HepG2 (cell line): ENCODE results near the gene SHANK3. TPM values are rescaled to one million over a fixed set of nuclear protein-coding genes. Genes with fewer than 3 reads are reported as not detected.
A peak's percentile ranks its signal among the peaks of the same experiment; 100 is the strongest.
"Not testable (repeated sequence)": the region's sequence is repeated elsewhere in the genome, so short reads cannot be mapped to it uniquely, and the experiment has no call there.

Experiments used
- EP300 ChIP-seq, 3 experiments: sonication (generic) in 1 of 3; formaldehyde crosslinking in 1 of 3; IDR thresholded peaks; 2 replicates each; pipeline versions ENCODE4 v1.5.1 to v1.6.1; 2011 to 2020; ENCODE audit warnings: low read depth in 2 of 3, low read length in 2 of 3, borderline replicate concordance in 1 of 3, improper control_type of control experiment in 1 of 3, mild to moderate bottlenecking in 1 of 3, missing genetic modification reagents in 1 of 3, moderate library complexity in 1 of 3
- FOXA1 ChIP-seq, 2 experiments: fragments of 450-650 bp in 1 of 2; sonication (generic) in 1 of 2; formaldehyde crosslinking in 1 of 2; IDR thresholded peaks; 2 replicates each; pipeline versions ENCODE4 v1.4.0 to v1.6.1; 2016 to 2020; ENCODE audit warnings: missing genetic modification reagents in 1 of 2
- FOXA3 ChIP-seq: IDR thresholded peaks from 2 replicates; pipeline ENCODE4 v1.6.1; 2016; ENCODE audit warnings: missing genetic modification reagents, missing compliant biosample characterization
- FOXP4 ChIP-seq: sonication (generic); formaldehyde crosslinking; IDR thresholded peaks from 2 replicates; pipeline ENCODE4 v1.4.0; 2020; ENCODE audit warnings: missing genetic modification reagents
- GFI1 ChIP-seq: sonication (generic); formaldehyde crosslinking; IDR thresholded peaks from 2 replicates; pipeline ENCODE4 v1.5.0; 2020; ENCODE audit warnings: missing genetic modification reagents, mild to moderate bottlenecking, borderline replicate concordance
- HMGXB4 ChIP-seq, 2 experiments: sonication (generic) in 1 of 2; formaldehyde crosslinking in 1 of 2; IDR thresholded peaks; 2 replicates each; pipeline versions ENCODE4 v1.4.0 to v1.6.1; 2018 to 2020; ENCODE audit warnings: missing genetic modification reagents in 2 of 2, borderline replicate concordance in 1 of 2, low read depth in 1 of 2, mild to moderate bottlenecking in 1 of 2, missing biosample characterization in 1 of 2
- HNF4A ChIP-seq: sonication (generic); formaldehyde crosslinking; IDR thresholded peaks from 2 replicates; pipeline ENCODE4 v1.4.0; 2020; ENCODE audit warnings: missing genetic modification reagents
- HNF4G ChIP-seq, 2 experiments: sonication (generic) in 1 of 2; formaldehyde crosslinking in 1 of 2; IDR thresholded peaks; 2 replicates each; pipeline versions ENCODE4 v1.4.0 to v1.6.1; 2011 to 2020; ENCODE audit warnings: borderline replicate concordance in 2 of 2, low read depth in 2 of 2, mild to moderate bottlenecking in 2 of 2, low read length in 1 of 2, missing genetic modification reagents in 1 of 2, moderate library complexity in 1 of 2
- IRX3 ChIP-seq: sonication (generic); formaldehyde crosslinking; IDR thresholded peaks from 2 replicates; pipeline ENCODE4 v1.8.1; 2023; ENCODE audit warnings: mild to moderate bottlenecking, low read depth, missing genetic modification reagents, borderline replicate concordance
- NR2F1 ChIP-seq, 2 experiments: fragments of 450-650 bp in 1 of 2; formaldehyde crosslinking in 1 of 2; IDR thresholded peaks; 2 replicates each; pipeline versions ENCODE4 v1.5.0 to v1.6.1; 2016 to 2020; ENCODE audit warnings: mild to moderate bottlenecking in 1 of 2, missing compliant biosample characterization in 1 of 2, missing genetic modification reagents in 1 of 2, moderate library complexity in 1 of 2
- NR2F2 ChIP-seq: IDR thresholded peaks from 2 replicates; pipeline ENCODE4 v1.6.1; 2012; ENCODE audit warnings: low read depth, inconsistent platforms, borderline replicate concordance
- NR2F6 ChIP-seq, 2 experiments: IDR thresholded peaks; 2 replicates each; pipeline ENCODE4 v1.6.1; 2016; ENCODE audit warnings: antibody characterized with exemption in 1 of 2, mild to moderate bottlenecking in 1 of 2
- PHF21A ChIP-seq: sonication (generic); formaldehyde crosslinking; IDR thresholded peaks from 2 replicates; pipeline ENCODE4 v1.5.0; 2020; ENCODE audit warnings: mild to moderate bottlenecking, missing genetic modification reagents
- SP4 ChIP-seq: sonication (generic); formaldehyde crosslinking; IDR thresholded peaks from 2 replicates; pipeline ENCODE4 v1.8.1; 2023; ENCODE audit warnings: mild to moderate bottlenecking, missing genetic modification reagents
- ZNF232 ChIP-seq: sonication (generic); formaldehyde crosslinking; IDR thresholded peaks from 2 replicates; pipeline ENCODE4 v1.4.0; 2020; ENCODE audit warnings: missing genetic modification reagents, borderline replicate concordance
- ZNF292 ChIP-seq: sonication (generic); formaldehyde crosslinking; IDR thresholded peaks from 2 replicates; pipeline ENCODE4 v1.8.1; 2022; ENCODE audit warnings: mild to moderate bottlenecking, low read depth, missing genetic modification reagents, borderline replicate concordance
- ZNF766 ChIP-seq: sonication (generic); formaldehyde crosslinking; IDR thresholded peaks from 2 replicates; pipeline ENCODE4 v1.5.0; 2020; ENCODE audit warnings: missing genetic modification reagents, borderline replicate concordance
- polyA plus RNA-seq, 8 experiments: library from polyadenylated mRNA; depleted of rRNA in 3 of 8; stranded (reverse) in 7 of 8; unstranded in 1 of 8; fragments of >200 nt; fragmentation: Illumina TruSeq in 4 of 8; extraction: Trizol in 4 of 8; gene quantifications; 2 replicates each; pipeline versions ENCODE4 v1.2.1 to v1.2.3, GENCODE V29; 2011 to 2016; ENCODE audit warnings: low read depth in 4 of 8, missing spikeins in 1 of 8, mixed read lengths in 1 of 8; ENCODE audit not compliant: insufficient read depth in 1 of 8
- total RNA-seq, 5 experiments: library from RNA; depleted of rRNA; stranded (reverse); fragments of >200 nt; fragmentation: Illumina TruSeq; extraction: Trizol; gene quantifications; 2 replicates each; pipeline ENCODE4 v1.2.3, GENCODE V29; 2016; ENCODE audit warnings: low read depth in 1 of 5
- TF ChIP-seq, protein P1 (sequence below): sonication (generic); formaldehyde crosslinking; IDR thresholded peaks from 2 replicates; pipeline ENCODE4 v1.4.0; 2020; ENCODE audit warnings: mild to moderate bottlenecking, missing genetic modification reagents

Gene SHANK3
- total and polyA plus RNA-seq, 2 of the 13 experiments (the other 11 are each of a cell fraction or from before 2014, with no cell fraction given) = 2.9 to 4.6 TPM

- not testable (repeated sequence) for TF ChIP-seq FOXA1 (IDR thresholded peaks at IDR 0.05); EP300 (CRISPR knock-in tag; IDR thresholded peaks at IDR 0.05; ENCODE audit: borderline replicate concordance); HNF4G (CRISPR knock-in tag; IDR thresholded peaks at IDR 0.05; ENCODE audit: borderline replicate concordance, low read depth)
- TF ChIP-seq FOXA1 (CRISPR knock-in tag; IDR thresholded peaks at IDR 0.05) (peak; percentile 23; the same call in 1 of the 2 replicates), FOXP4 (CRISPR knock-in tag) (peak; percentile 44), ZNF766 (CRISPR knock-in tag) (peak; percentile 98), ZNF292 (peak; percentile 27; the same call in 1 of the 2 replicates), NR2F1 (CRISPR knock-in tag; IDR thresholded peaks at IDR 0.05) (peak; percentile 47 to 48; a peak in 2 of 4 replicates), NR2F6 (IDR thresholded peaks at IDR 0.05) (peak; percentile 69), NR2F6 (CRISPR knock-in tag; IDR thresholded peaks at IDR 0.05) (peak; percentile 77), IRX3 (0 out of 2 replicates have a peak, but pooled peaks have one; percentile 35), HNF4A (CRISPR knock-in tag) (peak; percentile 84), GFI1 (CRISPR knock-in tag) (peak; percentile 82), EP300 (IDR thresholded peaks at IDR 0.05; ENCODE audit: low read depth in 2 of 2, low read length in 2 of 2) (peak in 1 of 2 experiments; percentile 58; a peak in 1 of 4 replicates), FOXA3 (peak; percentile 56; the same call in 1 of the 2 replicates), NR2F2 (peak; percentile 58; the same call in 1 of the 2 replicates), PHF21A (peak; percentile 45; the same call in 1 of the 2 replicates), SP4 (CRISPR knock-in tag) (0 out of 2 replicates have a peak, but pooled peaks have one; percentile 30), HNF4G (IDR thresholded peaks at IDR 0.05; ENCODE audit: borderline replicate concordance, low read depth, low read length) (peak; percentile 33; the same call in 1 of the 2 replicates), HMGXB4 (CRISPR knock-in tag; IDR thresholded peaks at IDR 0.05; ENCODE audit: borderline replicate concordance in 1 of 2, low read depth in 1 of 2) (0 out of 4 replicates have a peak, but pooled peaks of 1 of the 2 experiments have one; percentile 18), ZNF232 (CRISPR knock-in tag) (peak; percentile 98)
- TF ChIP-seq, protein P1, sequence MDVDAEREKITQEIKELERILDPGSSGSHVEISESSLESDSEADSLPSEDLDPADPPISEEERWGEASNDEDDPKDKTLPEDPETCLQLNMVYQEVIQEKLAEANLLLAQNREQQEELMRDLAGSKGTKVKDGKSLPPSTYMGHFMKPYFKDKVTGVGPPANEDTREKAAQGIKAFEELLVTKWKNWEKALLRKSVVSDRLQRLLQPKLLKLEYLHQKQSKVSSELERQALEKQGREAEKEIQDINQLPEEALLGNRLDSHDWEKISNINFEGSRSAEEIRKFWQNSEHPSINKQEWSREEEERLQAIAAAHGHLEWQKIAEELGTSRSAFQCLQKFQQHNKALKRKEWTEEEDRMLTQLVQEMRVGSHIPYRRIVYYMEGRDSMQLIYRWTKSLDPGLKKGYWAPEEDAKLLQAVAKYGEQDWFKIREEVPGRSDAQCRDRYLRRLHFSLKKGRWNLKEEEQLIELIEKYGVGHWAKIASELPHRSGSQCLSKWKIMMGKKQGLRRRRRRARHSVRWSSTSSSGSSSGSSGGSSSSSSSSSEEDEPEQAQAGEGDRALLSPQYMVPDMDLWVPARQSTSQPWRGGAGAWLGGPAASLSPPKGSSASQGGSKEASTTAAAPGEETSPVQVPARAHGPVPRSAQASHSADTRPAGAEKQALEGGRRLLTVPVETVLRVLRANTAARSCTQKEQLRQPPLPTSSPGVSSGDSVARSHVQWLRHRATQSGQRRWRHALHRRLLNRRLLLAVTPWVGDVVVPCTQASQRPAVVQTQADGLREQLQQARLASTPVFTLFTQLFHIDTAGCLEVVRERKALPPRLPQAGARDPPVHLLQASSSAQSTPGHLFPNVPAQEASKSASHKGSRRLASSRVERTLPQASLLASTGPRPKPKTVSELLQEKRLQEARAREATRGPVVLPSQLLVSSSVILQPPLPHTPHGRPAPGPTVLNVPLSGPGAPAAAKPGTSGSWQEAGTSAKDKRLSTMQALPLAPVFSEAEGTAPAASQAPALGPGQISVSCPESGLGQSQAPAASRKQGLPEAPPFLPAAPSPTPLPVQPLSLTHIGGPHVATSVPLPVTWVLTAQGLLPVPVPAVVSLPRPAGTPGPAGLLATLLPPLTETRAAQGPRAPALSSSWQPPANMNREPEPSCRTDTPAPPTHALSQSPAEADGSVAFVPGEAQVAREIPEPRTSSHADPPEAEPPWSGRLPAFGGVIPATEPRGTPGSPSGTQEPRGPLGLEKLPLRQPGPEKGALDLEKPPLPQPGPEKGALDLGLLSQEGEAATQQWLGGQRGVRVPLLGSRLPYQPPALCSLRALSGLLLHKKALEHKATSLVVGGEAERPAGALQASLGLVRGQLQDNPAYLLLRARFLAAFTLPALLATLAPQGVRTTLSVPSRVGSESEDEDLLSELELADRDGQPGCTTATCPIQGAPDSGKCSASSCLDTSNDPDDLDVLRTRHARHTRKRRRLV = 0 out of 2 replicates have a peak, but pooled peaks have one; percentile 14
Observed at GRCh38 chr22:50640296-50640695, 32.3 kb upstream of the SHANK3 start (continued).
